ENCODE data around the gene STX2. TPM values are rescaled to one million over a fixed set of nuclear protein-coding genes. Genes with fewer than 3 reads are reported as not detected.
A peak's percentile ranks its signal among the peaks of the same experiment; 100 is the strongest.

STX2 gene
- total and polyA plus RNA-seq, 2 experiments from 2014 or later, result 16.4 to 35.4 TPM

DNA sequence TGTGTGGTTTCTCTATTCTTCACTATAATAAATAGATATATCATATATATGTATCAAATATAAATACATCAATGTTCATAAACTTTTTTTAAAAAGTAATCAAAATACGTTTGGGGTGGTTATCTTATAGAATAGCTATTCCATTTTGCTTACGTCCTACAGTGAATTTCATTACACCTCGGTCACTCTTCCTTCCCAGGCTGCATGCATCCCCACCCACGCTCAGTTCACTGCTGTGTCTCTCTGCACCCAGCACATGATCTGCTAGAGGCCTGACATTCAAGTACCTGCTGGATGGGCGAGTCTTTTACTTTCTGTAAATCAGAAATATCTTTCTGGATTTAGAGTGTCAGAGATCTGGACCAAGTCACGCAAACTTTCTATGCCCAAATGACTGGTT lies 3.6 kb downstream of the STX2 start:
- Histone ChIP-seq H3K27me3 (ENCODE audit: insufficient read depth) (peaks cover 15% of the 10 kb centered on the region), H3K4me2 (peak overlapping the region; percentile 39), H4K20me1 (replicated peaks; ENCODE audit: insufficient read depth) (no peaks in the 10 kb centered on the region), H3K9me2 (ENCODE audit: insufficient read depth) (no peaks in the 10 kb centered on the region), H3K4me3 (no peak overlapping the region), H3K27ac (ENCODE audit: low read depth) (no peak overlapping the region), H3K4me1 (ENCODE audit: insufficient read depth) (peaks cover 38% of the 10 kb centered on the region), H2AFZ (no peak overlapping the region), H3F3A (replicated peaks; ENCODE audit: low read depth) (peaks cover 8% of the 10 kb centered on the region; the same call in 1 of the 2 replicates), H3K79me2 (replicated peaks; ENCODE audit: insufficient read depth) (peaks cover 75% of the 10 kb centered on the region), H3K36me3 (ENCODE audit: insufficient read depth) (no peaks in the 10 kb centered on the region)
- Mint-ChIP-seq H3K27ac (no peak overlapping the region), H3K36me3 (ENCODE audit: low read depth) (peaks cover 2% of the 10 kb centered on the region; the same call in 2 of the 3 replicates), H3K9me3 (no peaks in the 10 kb centered on the region; the same call in 1 of the 3 replicates), H3K4me1 (peaks cover 60% of the 10 kb centered on the region), H3K27me3 (ENCODE audit: insufficient read depth, low read depth, poor library complexity) (peaks cover 8% of the 10 kb centered on the region), H3K4me3 (no peak overlapping the region)
- ATAC-seq (no peak), DNase-seq (ENCODE audit: low spot score) (no peak)
- no peak for TF ChIP-seq EZH2 (IDR thresholded peaks at IDR 0.05; ENCODE audit: low read depth, unreplicated experiment)
- TF ChIP-seq NANOG (IDR thresholded peaks at IDR 0.05; ENCODE audit: borderline replicate concordance), result no peak
- no peak for TF ChIP-seq CREB1 (CRISPR knock-in tag; IDR thresholded peaks at IDR 0.05; ENCODE audit: low read depth)
- no peak for TF ChIP-seq ZNF114 (CRISPR knock-in tag; IDR thresholded peaks at IDR 0.05)
- TF ChIP-seq STAT1 (IDR thresholded peaks at IDR 0.05; ENCODE audit: unreplicated experiment), result no peak
- no peak for TF ChIP-seq JUNB (IDR thresholded peaks at IDR 0.05; ENCODE audit: unreplicated experiment)
- TF ChIP-seq, protein P1, sequence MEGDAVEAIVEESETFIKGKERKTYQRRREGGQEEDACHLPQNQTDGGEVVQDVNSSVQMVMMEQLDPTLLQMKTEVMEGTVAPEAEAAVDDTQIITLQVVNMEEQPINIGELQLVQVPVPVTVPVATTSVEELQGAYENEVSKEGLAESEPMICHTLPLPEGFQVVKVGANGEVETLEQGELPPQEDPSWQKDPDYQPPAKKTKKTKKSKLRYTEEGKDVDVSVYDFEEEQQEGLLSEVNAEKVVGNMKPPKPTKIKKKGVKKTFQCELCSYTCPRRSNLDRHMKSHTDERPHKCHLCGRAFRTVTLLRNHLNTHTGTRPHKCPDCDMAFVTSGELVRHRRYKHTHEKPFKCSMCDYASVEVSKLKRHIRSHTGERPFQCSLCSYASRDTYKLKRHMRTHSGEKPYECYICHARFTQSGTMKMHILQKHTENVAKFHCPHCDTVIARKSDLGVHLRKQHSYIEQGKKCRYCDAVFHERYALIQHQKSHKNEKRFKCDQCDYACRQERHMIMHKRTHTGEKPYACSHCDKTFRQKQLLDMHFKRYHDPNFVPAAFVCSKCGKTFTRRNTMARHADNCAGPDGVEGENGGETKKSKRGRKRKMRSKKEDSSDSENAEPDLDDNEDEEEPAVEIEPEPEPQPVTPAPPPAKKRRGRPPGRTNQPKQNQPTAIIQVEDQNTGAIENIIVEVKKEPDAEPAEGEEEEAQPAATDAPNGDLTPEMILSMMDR (conservative IDR thresholded peaks at IDR 0.05; ENCODE audit: low read depth in 2 of 2), result no peak
- TF ChIP-seq, protein P2, sequence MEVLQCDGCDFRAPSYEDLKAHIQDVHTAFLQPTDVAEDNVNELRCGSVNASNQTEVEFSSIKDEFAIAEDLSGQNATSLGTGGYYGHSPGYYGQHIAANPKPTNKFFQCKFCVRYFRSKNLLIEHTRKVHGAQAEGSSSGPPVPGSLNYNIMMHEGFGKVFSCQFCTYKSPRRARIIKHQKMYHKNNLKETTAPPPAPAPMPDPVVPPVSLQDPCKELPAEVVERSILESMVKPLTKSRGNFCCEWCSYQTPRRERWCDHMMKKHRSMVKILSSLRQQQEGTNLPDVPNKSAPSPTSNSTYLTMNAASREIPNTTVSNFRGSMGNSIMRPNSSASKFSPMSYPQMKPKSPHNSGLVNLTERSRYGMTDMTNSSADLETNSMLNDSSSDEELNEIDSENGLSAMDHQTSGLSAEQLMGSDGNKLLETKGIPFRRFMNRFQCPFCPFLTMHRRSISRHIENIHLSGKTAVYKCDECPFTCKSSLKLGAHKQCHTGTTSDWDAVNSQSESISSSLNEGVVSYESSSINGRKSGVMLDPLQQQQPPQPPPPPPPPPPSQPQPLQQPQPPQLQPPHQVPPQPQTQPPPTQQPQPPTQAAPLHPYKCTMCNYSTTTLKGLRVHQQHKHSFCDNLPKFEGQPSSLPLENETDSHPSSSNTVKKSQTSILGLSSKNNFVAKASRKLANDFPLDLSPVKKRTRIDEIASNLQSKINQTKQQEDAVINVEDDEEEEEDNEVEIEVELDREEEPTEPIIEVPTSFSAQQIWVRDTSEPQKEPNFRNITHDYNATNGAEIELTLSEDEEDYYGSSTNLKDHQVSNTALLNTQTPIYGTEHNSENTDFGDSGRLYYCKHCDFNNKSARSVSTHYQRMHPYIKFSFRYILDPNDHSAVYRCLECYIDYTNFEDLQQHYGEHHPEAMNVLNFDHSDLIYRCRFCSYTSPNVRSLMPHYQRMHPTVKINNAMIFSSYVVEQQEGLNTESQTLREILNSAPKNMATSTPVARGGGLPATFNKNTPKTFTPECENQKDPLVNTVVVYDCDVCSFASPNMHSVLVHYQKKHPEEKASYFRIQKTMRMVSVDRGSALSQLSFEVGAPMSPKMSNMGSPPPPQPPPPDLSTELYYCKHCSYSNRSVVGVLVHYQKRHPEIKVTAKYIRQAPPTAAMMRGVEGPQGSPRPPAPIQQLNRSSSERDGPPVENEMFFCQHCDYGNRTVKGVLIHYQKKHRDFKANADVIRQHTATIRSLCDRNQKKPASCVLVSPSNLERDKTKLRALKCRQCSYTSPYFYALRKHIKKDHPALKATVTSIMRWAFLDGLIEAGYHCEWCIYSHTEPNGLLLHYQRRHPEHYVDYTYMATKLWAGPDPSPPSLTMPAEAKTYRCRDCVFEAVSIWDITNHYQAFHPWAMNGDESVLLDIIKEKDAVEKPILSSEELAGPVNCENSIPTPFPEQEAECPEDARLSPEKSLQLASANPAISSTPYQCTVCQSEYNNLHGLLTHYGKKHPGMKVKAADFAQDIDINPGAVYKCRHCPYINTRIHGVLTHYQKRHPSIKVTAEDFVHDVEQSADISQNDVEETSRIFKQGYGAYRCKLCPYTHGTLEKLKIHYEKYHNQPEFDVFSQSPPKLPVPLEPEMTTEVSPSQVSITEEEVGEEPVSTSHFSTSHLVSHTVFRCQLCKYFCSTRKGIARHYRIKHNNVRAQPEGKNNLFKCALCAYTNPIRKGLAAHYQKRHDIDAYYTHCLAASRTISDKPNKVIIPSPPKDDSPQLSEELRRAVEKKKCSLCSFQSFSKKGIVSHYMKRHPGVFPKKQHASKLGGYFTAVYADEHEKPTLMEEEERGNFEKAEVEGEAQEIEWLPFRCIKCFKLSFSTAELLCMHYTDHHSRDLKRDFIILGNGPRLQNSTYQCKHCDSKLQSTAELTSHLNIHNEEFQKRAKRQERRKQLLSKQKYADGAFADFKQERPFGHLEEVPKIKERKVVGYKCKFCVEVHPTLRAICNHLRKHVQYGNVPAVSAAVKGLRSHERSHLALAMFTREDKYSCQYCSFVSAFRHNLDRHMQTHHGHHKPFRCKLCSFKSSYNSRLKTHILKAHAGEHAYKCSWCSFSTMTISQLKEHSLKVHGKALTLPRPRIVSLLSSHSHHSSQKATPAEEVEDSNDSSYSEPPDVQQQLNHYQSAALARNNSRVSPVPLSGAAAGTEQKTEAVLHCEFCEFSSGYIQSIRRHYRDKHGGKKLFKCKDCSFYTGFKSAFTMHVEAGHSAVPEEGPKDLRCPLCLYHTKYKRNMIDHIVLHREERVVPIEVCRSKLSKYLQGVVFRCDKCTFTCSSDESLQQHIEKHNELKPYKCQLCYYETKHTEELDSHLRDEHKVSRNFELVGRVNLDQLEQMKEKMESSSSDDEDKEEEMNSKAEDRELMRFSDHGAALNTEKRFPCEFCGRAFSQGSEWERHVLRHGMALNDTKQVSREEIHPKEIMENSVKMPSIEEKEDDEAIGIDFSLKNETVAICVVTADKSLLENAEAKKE (CRISPR knock-in tag; IDR thresholded peaks at IDR 0.05), result no peak
- TF ChIP-seq, protein P3, sequence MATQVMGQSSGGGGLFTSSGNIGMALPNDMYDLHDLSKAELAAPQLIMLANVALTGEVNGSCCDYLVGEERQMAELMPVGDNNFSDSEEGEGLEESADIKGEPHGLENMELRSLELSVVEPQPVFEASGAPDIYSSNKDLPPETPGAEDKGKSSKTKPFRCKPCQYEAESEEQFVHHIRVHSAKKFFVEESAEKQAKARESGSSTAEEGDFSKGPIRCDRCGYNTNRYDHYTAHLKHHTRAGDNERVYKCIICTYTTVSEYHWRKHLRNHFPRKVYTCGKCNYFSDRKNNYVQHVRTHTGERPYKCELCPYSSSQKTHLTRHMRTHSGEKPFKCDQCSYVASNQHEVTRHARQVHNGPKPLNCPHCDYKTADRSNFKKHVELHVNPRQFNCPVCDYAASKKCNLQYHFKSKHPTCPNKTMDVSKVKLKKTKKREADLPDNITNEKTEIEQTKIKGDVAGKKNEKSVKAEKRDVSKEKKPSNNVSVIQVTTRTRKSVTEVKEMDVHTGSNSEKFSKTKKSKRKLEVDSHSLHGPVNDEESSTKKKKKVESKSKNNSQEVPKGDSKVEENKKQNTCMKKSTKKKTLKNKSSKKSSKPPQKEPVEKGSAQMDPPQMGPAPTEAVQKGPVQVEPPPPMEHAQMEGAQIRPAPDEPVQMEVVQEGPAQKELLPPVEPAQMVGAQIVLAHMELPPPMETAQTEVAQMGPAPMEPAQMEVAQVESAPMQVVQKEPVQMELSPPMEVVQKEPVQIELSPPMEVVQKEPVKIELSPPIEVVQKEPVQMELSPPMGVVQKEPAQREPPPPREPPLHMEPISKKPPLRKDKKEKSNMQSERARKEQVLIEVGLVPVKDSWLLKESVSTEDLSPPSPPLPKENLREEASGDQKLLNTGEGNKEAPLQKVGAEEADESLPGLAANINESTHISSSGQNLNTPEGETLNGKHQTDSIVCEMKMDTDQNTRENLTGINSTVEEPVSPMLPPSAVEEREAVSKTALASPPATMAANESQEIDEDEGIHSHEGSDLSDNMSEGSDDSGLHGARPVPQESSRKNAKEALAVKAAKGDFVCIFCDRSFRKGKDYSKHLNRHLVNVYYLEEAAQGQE (IDR thresholded peaks at IDR 0.05; ENCODE audit: unreplicated experiment), result no peak
- TF ChIP-seq, protein P4, sequence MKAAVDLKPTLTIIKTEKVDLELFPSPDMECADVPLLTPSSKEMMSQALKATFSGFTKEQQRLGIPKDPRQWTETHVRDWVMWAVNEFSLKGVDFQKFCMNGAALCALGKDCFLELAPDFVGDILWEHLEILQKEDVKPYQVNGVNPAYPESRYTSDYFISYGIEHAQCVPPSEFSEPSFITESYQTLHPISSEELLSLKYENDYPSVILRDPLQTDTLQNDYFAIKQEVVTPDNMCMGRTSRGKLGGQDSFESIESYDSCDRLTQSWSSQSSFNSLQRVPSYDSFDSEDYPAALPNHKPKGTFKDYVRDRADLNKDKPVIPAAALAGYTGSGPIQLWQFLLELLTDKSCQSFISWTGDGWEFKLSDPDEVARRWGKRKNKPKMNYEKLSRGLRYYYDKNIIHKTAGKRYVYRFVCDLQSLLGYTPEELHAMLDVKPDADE (IDR thresholded peaks at IDR 0.05), result no peak
- TF ChIP-seq ZNF331 (CRISPR knock-in tag; IDR thresholded peaks at IDR 0.05; ENCODE audit: low read depth), result no peak

All from GM23338 (cell line).